ENCODE measurements around the gene AKR1E2.

GRCh38 chr10:4840151-4840550 lies 14.1 kb downstream of the AKR1E2 start:
- no peak for TF ChIP-seq CTCF (IDR thresholded peaks at IDR 0.05; ENCODE audit: insufficient read depth, low read length, poor library complexity, severe bottlenecking)
- TF ChIP-seq EZH2phosphoT487 (conservative IDR thresholded peaks at IDR 0.05; ENCODE audit: low read length): no peak

All from SU-DHL-6 (cell line).